AG04450 (cell line): ENCODE results near the gene EVL. TPM values are rescaled to one million over a fixed set of nuclear protein-coding genes. Genes with fewer than 3 reads are reported as not detected.

Source experiments
- CTCF ChIA-PET: fragments of 300-600, 350-600 bp; formaldehyde crosslinking; extraction: SDS; loops from one replicate; lab custom pipeline; 2022; ENCODE audit warnings: antibody characterized with exemption, inconsistent platforms; lab: Charles Lee
- POLR2A ChIA-PET: fragments of 350-600 bp; formaldehyde crosslinking; extraction: SDS; loops from one replicate; lab custom pipeline; 2021; ENCODE audit warnings: antibody characterized with exemption, inconsistent platforms; lab: Yijun Ruan, JAX
- DNase-seq: peaks from one replicate; pipeline ENCODE4 v3.0.0-alpha.2; 2011; ENCODE audit warnings: low read depth, low spot score
- H3K27ac ChIP-seq: one replicate; pipeline ENCODE4 v1.5.1; 2012; ENCODE audit warnings: low read depth, low read length, control low read depth
- H3K27me3 ChIP-seq: one replicate; pipeline ENCODE4 v1.6.0; 2012; ENCODE audit warnings: low read length; ENCODE audit not compliant: control insufficient read depth, insufficient read depth
- H3K4me3 ChIP-seq: 2 replicates; pipeline ENCODE4 v1.5.1; 2011; ENCODE audit warnings: mild to moderate bottlenecking, low read depth, low read length, control low read depth
- H3K9me3 ChIP-seq: 2 replicates; pipeline ENCODE4 v1.5.1; 2012; ENCODE audit warnings: low read length; ENCODE audit not compliant: control insufficient read depth, insufficient read depth
- CTCF ChIP-seq: IDR thresholded peaks from 2 replicates; pipeline ENCODE4 v1.5.1; 2011; ENCODE audit warnings: low read depth, low read length, control low read depth, inconsistent platforms
- polyA plus RNA-seq: library from polyadenylated mRNA; depleted of rRNA; stranded (reverse); fragments of >200 nt; gene quantifications from 2 replicates; pipeline ENCODE4 v1.2.3, GENCODE V29; 2011

EVL gene
- polyA plus RNA-seq, 1 experiment: 36.5 TPM

DNA sequence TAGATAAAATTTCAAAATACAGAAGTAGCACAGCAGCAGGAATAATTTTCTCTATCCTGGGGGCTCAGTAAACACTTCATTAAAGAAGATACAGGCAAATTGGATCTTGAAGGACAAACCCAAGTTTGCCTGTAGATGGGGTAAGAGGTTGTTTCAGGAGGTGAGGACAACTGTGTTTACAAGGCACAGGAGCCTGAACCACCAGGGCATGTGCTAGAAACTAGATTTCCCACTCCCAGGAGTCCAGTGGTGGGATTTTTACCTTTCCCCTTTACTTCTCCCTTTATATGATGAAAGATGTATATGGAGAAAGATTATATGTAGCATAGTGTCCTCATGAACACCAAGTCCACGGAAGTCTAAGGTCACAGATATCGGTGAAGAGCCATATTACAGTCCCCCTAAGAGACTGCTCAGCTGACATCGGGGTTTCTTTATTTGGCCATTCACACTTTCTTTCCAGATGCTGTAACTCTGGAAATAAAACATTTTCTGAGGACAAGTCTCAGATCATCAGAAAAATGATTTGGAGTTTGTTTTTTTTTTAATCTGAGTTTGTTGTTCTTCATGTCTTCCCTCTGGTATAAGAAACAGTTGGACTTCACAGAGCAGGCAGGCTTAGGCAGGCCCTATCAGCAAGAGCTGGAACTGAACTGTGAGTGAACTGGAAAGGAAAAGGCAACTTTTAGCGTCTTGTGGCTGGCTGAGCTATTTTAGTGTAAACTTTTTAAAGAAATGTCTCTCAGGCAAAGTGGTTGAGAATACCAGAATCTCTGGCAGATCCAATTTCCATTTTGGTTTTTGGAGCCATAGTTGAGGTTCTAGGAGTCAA is 8.0 kb upstream of the EVL start:
- ChIA-PET CTCF (interaction anchor here (1.5 kb wide), 1 partner anchor 51 kb away, joined by 3 read pairs; no protein-coding TSS in a partner anchor), POLR2A (interaction anchor here (0.9 kb wide), 1 partner anchor 86 kb away, joined by 3 read pairs; no protein-coding TSS in a partner anchor)
- no peak for DNase-seq
- no peak overlapping the region for H3K27ac ChIP-seq
- TF ChIP-seq CTCF: peak; percentile 31
- no peaks in the 10 kb centered on the region for H3K9me3 ChIP-seq
- no peak overlapping the region for H3K4me3 ChIP-seq
- no peaks in the 10 kb centered on the region for H3K27me3 ChIP-seq

GRCh38 chr14:100058777-100059437 is 6.3 kb upstream of the EVL start:
- no peaks in the 10 kb centered on the region for H3K9me3 ChIP-seq
- POLR2A ChIA-PET: no interaction called here
- TF ChIP-seq CTCF: no peak
- CTCF ChIA-PET: interaction anchor here (0.6 to 0.9 kb wide), 2 partner anchors 49 to 76 kb away, joined by 3 to 4 read pairs; no protein-coding TSS in a partner anchor
- DNase-seq: no peak
- H3K27ac ChIP-seq: no peak overlapping the region
- H3K4me3 ChIP-seq: no peak overlapping the region
- no peaks in the 10 kb centered on the region for H3K27me3 ChIP-seq

- DNase-seq: no peak
- POLR2A ChIA-PET: no interaction called here
- H3K9me3 ChIP-seq: no peaks in the 10 kb centered on the region
- no peaks in the 10 kb centered on the region for H3K27me3 ChIP-seq
- CTCF ChIA-PET: interaction anchor here (0.6 to 0.9 kb wide), 2 partner anchors 49 to 76 kb away, joined by 3 to 4 read pairs; no protein-coding TSS in a partner anchor
- H3K4me3 ChIP-seq: no peak overlapping the region
- no peak for TF ChIP-seq CTCF
- no peak overlapping the region for H3K27ac ChIP-seq
Measured at GRCh38 chr14:100059438-100059781, 5.8 kb upstream of the EVL start.

GRCh38 chr14:100060760-100061159 is 4.5 kb upstream of the EVL start:
- Histone ChIP-seq H3K27ac (no peak overlapping the region), H3K27me3 (no peaks in the 10 kb centered on the region), H3K9me3 (no peaks in the 10 kb centered on the region), H3K4me3 (no peak overlapping the region)
- ChIA-PET CTCF (no interaction called here), POLR2A (no interaction called here)
- no peak for DNase-seq
- TF ChIP-seq CTCF: no peak

DNA sequence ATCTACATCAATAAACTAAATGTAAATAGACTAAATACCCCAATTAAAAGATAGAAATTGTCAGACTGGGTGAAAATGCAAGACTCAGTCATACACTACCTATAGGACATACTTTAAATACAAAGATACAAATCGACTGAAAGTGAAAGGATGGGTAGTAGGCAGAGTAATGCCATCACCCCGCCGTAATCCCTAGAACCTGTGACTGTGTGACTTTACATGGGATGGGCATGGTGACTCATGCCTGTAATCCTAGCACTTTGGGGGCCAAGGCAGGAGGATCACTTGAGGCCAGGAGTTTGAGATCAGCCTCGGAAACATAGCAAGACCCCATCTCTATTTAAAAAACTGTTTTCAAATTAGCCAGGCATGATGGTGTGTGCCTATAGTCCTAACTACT is 2.6 kb upstream of the EVL start:
- no peak for TF ChIP-seq CTCF
- CTCF ChIA-PET: no interaction called here
- Histone ChIP-seq H3K9me3 (no peaks in the 10 kb centered on the region), H3K27me3 (no peaks in the 10 kb centered on the region), H3K27ac (no peak overlapping the region), H3K4me3 (no peak overlapping the region)
- POLR2A ChIA-PET: no interaction called here
- no peak for DNase-seq
